Smooth muscle cell (in vitro differentiated cells): ENCODE results near the gene MEI1. TPM values are rescaled to one million over a fixed set of nuclear protein-coding genes. Genes with fewer than 3 reads are reported as not detected.

ENCODE experiments used
- DNase-seq: peaks from one replicate; lab custom pipeline; 2025; ENCODE audit not compliant: unreplicated experiment; lab: John Stamatoyannopoulos, UW
- H2AFZ ChIP-seq: fragments of 200-600 bp; sonication (generic); 2 replicates; pipeline ENCODE4 v1.6.0; 2016; ENCODE audit warnings: antibody characterized with exemption, low read depth, mild to moderate bottlenecking
- H3F3A ChIP-seq: fragments of 200-600 bp; sonication (generic); 2 replicates; pipeline ENCODE4 v1.6.0; 2017; ENCODE audit warnings: antibody characterized with exemption, low read depth
- H3K27ac ChIP-seq: fragments of 200-600 bp; sonication (generic); 2 replicates; pipeline ENCODE4 v1.5.1; 2016; ENCODE audit warnings: low read depth, mild to moderate bottlenecking
- H3K27me3 ChIP-seq: fragments of 200-600 bp; sonication (generic); 2 replicates; pipeline ENCODE4 v1.6.1; 2016; ENCODE audit warnings: low read depth, mild to moderate bottlenecking
- H3K36me3 ChIP-seq: fragments of 200-600 bp; sonication (generic); 2 replicates; pipeline ENCODE4 v1.5.1; 2016; ENCODE audit warnings: low read depth
- H3K4me1 ChIP-seq: fragments of 200-600 bp; sonication (generic); 2 replicates; pipeline ENCODE4 v1.5.1; 2016; ENCODE audit warnings: low read depth
- H3K4me2 ChIP-seq: fragments of 200-600 bp; sonication (generic); 2 replicates; pipeline ENCODE4 v1.6.0; 2016; ENCODE audit warnings: mild to moderate bottlenecking
- H3K4me3 ChIP-seq: fragments of 200-600 bp; sonication (generic); 2 replicates; pipeline ENCODE4 v1.5.1; 2016; ENCODE audit warnings: mild to moderate bottlenecking
- H3K79me2 ChIP-seq: fragments of 200-600 bp; sonication (generic); 2 replicates; pipeline ENCODE4 v1.6.0; 2016; ENCODE audit warnings: low read depth, mild to moderate bottlenecking
- H3K9ac ChIP-seq: fragments of 200-600 bp; sonication (generic); 2 replicates; pipeline ENCODE4 v1.6.0; 2016; ENCODE audit warnings: low read depth
- H3K9me3 ChIP-seq: fragments of 200-600 bp; sonication (generic); replicated peaks from 2 replicates; pipeline ENCODE4 v1.5.1; 2016; ENCODE audit warnings: low read depth
- H4K20me1 ChIP-seq: fragments of 200-600 bp; sonication (generic); 2 replicates; pipeline ENCODE4 v1.6.0; 2016; ENCODE audit warnings: low read depth
- WGBS: methylation state at CpG from one replicate; pipeline ENCODE4 v1.1.7; 2016; ENCODE audit warnings: low lambda C conversion rate; 5-methylcytosine and 5-hydroxymethylcytosine counted together
- polyA plus RNA-seq: library from polyadenylated mRNA; unstranded; fragments of >200 nt; fragmentation: Nextera tagmentation; extraction: Ambion mirVana; gene quantifications from 2 replicates; pipeline ENCODE4 v1.2.1, GENCODE V29; 2016
- total RNA-seq: library from RNA; depleted of rRNA; stranded (reverse); fragments of >200 nt; gene quantifications from 2 replicates; pipeline ENCODE4 v1.2.3, GENCODE V29; 2014
- TF ChIP-seq, protein P1 (sequence below): fragments of 200-600 bp; sonication (generic); IDR thresholded peaks from 2 replicates; pipeline ENCODE4 v1.5.1; 2017; ENCODE audit warnings: borderline replicate concordance, mild to moderate bottlenecking, antibody characterized with exemption; ENCODE audit not compliant: insufficient read depth, poor library complexity, severe bottlenecking

The MEI1 gene
- total and polyA plus RNA-seq, 2 experiments from 2014 or later: 0.18 to 3.2 TPM

DNA sequence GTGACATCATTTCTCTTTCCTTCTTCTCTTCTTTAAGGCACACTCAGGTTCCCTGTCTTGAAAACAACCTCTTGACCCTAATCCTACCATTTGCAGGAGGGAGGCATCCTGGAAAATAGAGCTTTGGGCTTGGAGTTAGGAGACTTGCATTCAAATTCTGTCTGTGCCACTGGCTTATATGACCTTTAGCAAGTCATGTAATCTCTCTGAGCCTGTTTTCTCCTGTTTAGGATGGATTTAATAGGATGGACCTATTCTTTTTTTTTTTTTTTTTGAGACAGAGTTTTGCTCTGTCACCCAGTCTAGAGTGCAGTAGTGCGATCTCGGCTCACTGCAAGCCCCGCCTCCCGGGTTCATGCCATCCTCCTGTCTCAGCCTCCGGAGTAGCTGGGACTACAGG is 76.0 kb downstream of the MEI1 start:
- 92% methylated on average over 5 of the region's 5 CpGs for WGBS

DNA sequence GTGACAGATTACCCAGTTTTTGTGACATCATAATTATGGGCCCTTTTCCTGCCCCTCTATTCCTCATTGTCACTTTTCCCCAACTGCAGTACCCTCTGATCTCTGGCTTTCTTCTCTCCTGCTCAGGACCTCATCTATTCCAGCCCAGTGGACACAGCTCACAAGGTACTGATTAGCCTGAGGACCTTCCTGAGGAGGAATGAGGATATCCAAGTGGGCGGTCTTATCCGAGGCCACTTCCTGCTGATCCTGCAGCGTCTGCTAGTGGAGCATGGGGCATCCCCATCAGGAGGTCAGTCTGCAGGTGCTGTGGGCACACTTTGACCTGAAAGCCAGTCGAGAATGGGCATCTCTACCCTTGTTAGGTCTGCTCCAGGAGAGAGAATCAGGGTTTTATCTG is 76.7 kb downstream of the MEI1 start:
- Histone ChIP-seq H3K79me2 (no peaks in the 10 kb centered on the region), H3K36me3 (no peaks in the 10 kb centered on the region), H3F3A (no peaks in the 10 kb centered on the region), H3K4me1 (no peaks in the 10 kb centered on the region), H3K4me2 (no peak overlapping the region), H3K27ac (no peak overlapping the region), H3K9ac (no peak overlapping the region), H3K27me3 (no peaks in the 10 kb centered on the region), H3K4me3 (no peak overlapping the region), H2AFZ (no peak overlapping the region), H3K9me3 (no peaks in the 10 kb centered on the region), H4K20me1 (no peaks in the 10 kb centered on the region)
- no peak for DNase-seq
- TF ChIP-seq, protein P1, sequence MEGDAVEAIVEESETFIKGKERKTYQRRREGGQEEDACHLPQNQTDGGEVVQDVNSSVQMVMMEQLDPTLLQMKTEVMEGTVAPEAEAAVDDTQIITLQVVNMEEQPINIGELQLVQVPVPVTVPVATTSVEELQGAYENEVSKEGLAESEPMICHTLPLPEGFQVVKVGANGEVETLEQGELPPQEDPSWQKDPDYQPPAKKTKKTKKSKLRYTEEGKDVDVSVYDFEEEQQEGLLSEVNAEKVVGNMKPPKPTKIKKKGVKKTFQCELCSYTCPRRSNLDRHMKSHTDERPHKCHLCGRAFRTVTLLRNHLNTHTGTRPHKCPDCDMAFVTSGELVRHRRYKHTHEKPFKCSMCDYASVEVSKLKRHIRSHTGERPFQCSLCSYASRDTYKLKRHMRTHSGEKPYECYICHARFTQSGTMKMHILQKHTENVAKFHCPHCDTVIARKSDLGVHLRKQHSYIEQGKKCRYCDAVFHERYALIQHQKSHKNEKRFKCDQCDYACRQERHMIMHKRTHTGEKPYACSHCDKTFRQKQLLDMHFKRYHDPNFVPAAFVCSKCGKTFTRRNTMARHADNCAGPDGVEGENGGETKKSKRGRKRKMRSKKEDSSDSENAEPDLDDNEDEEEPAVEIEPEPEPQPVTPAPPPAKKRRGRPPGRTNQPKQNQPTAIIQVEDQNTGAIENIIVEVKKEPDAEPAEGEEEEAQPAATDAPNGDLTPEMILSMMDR: no peak
- 70% methylated on average over 4 of the region's 4 CpGs for WGBS

More for the DNA sequence above, 76.0 kb downstream of the MEI1 start:
- H3K79me2 ChIP-seq: no peaks in the 10 kb centered on the region
- no peak overlapping the region for H3K4me3 ChIP-seq
- no peak overlapping the region for H3K27ac ChIP-seq
- H3K9me3 ChIP-seq: no peaks in the 10 kb centered on the region
- H3K4me2 ChIP-seq: no peak overlapping the region
- no peaks in the 10 kb centered on the region for H3K27me3 ChIP-seq
- H3F3A ChIP-seq: no peaks in the 10 kb centered on the region
- no peak for DNase-seq
- H3K4me1 ChIP-seq: no peaks in the 10 kb centered on the region
- TF ChIP-seq, protein P1: no peak
- H3K36me3 ChIP-seq: no peaks in the 10 kb centered on the region
- no peak overlapping the region for H2AFZ ChIP-seq
- H3K9ac ChIP-seq: no peak overlapping the region
- H4K20me1 ChIP-seq: no peaks in the 10 kb centered on the region

DNA sequence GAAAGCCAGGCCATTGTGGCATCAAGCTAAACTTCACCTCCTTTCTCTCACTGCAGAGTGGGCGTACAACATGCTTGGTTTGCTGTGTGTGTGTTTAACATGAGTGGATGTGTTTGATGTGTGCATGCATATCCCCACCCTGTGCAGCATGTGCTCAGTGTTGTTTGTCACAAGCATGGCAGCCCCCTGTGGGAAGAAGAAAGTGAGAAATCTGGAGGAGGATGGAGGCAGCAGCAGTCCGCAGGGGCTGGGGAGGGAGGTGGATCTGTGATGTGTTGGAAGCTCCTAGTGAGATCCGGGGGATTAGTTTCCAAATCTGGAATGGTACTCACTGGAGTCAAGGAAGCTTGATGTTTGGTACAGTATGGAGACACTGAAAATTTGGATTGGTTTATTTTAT is 77.1 kb downstream of the MEI1 start:
- no peak overlapping the region for H2AFZ ChIP-seq
- H3K27ac ChIP-seq: no peak overlapping the region
- no peaks in the 10 kb centered on the region for H3K36me3 ChIP-seq
- H3K4me1 ChIP-seq: no peaks in the 10 kb centered on the region
- no peaks in the 10 kb centered on the region for H3K27me3 ChIP-seq
- no peak overlapping the region for H3K9ac ChIP-seq
- H3K9me3 ChIP-seq: no peaks in the 10 kb centered on the region
- 84% methylated on average over 3 of the region's 3 CpGs for WGBS
- no peak for DNase-seq
- H4K20me1 ChIP-seq: no peaks in the 10 kb centered on the region
- TF ChIP-seq, protein P1: no peak
- no peak overlapping the region for H3K4me2 ChIP-seq
- no peaks in the 10 kb centered on the region for H3K79me2 ChIP-seq
- H3F3A ChIP-seq: no peaks in the 10 kb centered on the region
- no peak overlapping the region for H3K4me3 ChIP-seq

- no peak overlapping the region for H3K9ac ChIP-seq
- DNase-seq: no peak
- no peaks in the 10 kb centered on the region for H3F3A ChIP-seq
- H2AFZ ChIP-seq: no peak overlapping the region
- no peaks in the 10 kb centered on the region for H3K79me2 ChIP-seq
- no peak overlapping the region for H3K4me3 ChIP-seq
- H3K36me3 ChIP-seq: no peaks in the 10 kb centered on the region
- no peak overlapping the region for H3K27ac ChIP-seq
- no peak overlapping the region for H3K4me2 ChIP-seq
- 90% methylated on average over 2 of the region's 2 CpGs for WGBS
- no peaks in the 10 kb centered on the region for H3K27me3 ChIP-seq
- TF ChIP-seq, protein P1: no peak
- no peaks in the 10 kb centered on the region for H3K4me1 ChIP-seq
- H3K9me3 ChIP-seq: no peaks in the 10 kb centered on the region
- H4K20me1 ChIP-seq: no peaks in the 10 kb centered on the region
These were observed 78.6 kb downstream of the MEI1 start for GRCh38 chr22:41777749-41778425.
